ENCODE measurements around the gene MRAS. TPM values are rescaled to one million over a fixed set of nuclear protein-coding genes. Genes with fewer than 3 reads are reported as not detected.

Gene MRAS
- total RNA-seq = not detected

GRCh38 chr3:138347960-138348753 is at the start of gene MRAS:
MRAS (plus strand) TSS chr3:138348579; CDS start chr3:138372884, 24,305 bp downstream.
- CTCF ChIA-PET = interaction anchor here (1.7 kb wide), 1 partner anchor 12 kb away, joined by 5 read pairs; no protein-coding TSS in a partner anchor

GRCh38 chr3:138300647-138301046 is 47.7 kb upstream of the MRAS start:
- POLR2A ChIA-PET = no interaction called here
- CTCF ChIA-PET = no interaction called here

More at GRCh38 chr3:138347960-138348753, at the start of gene MRAS:
- POLR2A ChIA-PET = no interaction called here

GRCh38 chr3:138303474-138303873 is 44.9 kb upstream of the MRAS start:
- ChIA-PET POLR2A (no interaction called here), CTCF (no interaction called here)

- ChIA-PET POLR2A (no interaction called here), CTCF (interaction anchor here (0.7 kb wide), 1 partner anchor 100 kb away, joined by 6 read pairs; no protein-coding TSS in a partner anchor)
Observed at GRCh38 chr3:138307899-138308298, 40.5 kb upstream of the MRAS start.

GRCh38 chr3:138308783-138309182 is 39.6 kb upstream of the MRAS start:
- ChIA-PET CTCF (interaction anchor here (0.7 kb wide), 1 partner anchor 99 kb away, joined by 6 read pairs; no protein-coding TSS in a partner anchor), POLR2A (no interaction called here)

- CTCF ChIA-PET = no interaction called here
- POLR2A ChIA-PET = no interaction called here
Observed at GRCh38 chr3:138310494-138310893, 37.9 kb upstream of the MRAS start.

GRCh38 chr3:138314751-138315150 is 33.6 kb upstream of the MRAS start:
- ChIA-PET CTCF (no interaction called here), POLR2A (no interaction called here)

GRCh38 chr3:138317687-138318086 is 30.7 kb upstream of the MRAS start:
- POLR2A ChIA-PET = no interaction called here
- CTCF ChIA-PET = no interaction called here

GRCh38 chr3:138323971-138324370 is 24.4 kb upstream of the MRAS start:
- ChIA-PET POLR2A (no interaction called here), CTCF (no interaction called here)

- POLR2A ChIA-PET = no interaction called here
- CTCF ChIA-PET = interaction anchor here (0.6 kb wide), 1 partner anchor 186 kb away, joined by 3 read pairs; no protein-coding TSS in a partner anchor
Observed at GRCh38 chr3:138325990-138326389, 22.4 kb upstream of the MRAS start.

GRCh38 chr3:138326866-138327595 is 21.3 kb upstream of the MRAS start:
- ChIA-PET CTCF (no interaction called here), POLR2A (no interaction called here)

- ChIA-PET CTCF (interaction anchor here (1.3 kb wide), 1 partner anchor 106 kb away, joined by 3 read pairs; the partner anchor contains the start of gene ESYT3), POLR2A (no interaction called here)
Observed at GRCh38 chr3:138327831-138328230, 20.5 kb upstream of the MRAS start.

GRCh38 chr3:138328341-138328740 is 20.0 kb upstream of the MRAS start:
- POLR2A ChIA-PET = no interaction called here
- CTCF ChIA-PET = interaction anchor here (1.0 to 1.3 kb wide), 3 partner anchors 8 to 105 kb away, joined by 3 to 4 read pairs (median 3); partner anchors contain the start of gene ESYT3

- ChIA-PET POLR2A (interaction anchor here (0.6 kb wide), 1 partner anchor 16 kb away, joined by 3 read pairs; no protein-coding TSS in a partner anchor), CTCF (interaction anchor here (0.7 to 1.3 kb wide), 4 partner anchors 9 to 152 kb away, joined by 3 to 4 read pairs (median 4); partner anchors contain the start of gene ESYT3)
Observed at GRCh38 chr3:138329127-138329983, 19.0 kb upstream of the MRAS start, which contains the start of gene NME9. NME9 (minus strand) TSS chr3:138329851; CDS start chr3:138329335, 516 bp downstream.

- CTCF ChIA-PET = no interaction called here
- POLR2A ChIA-PET = no interaction called here
Observed at GRCh38 chr3:138329984-138330293, 18.4 kb upstream of the MRAS start.

- POLR2A ChIA-PET = no interaction called here
- CTCF ChIA-PET = no interaction called here
Observed at GRCh38 chr3:138331143-138331894, 17.1 kb upstream of the MRAS start.

- CTCF ChIA-PET = no interaction called here
- POLR2A ChIA-PET = no interaction called here
Observed at GRCh38 chr3:138332472-138333073, 15.8 kb upstream of the MRAS start.

GRCh38 chr3:138334608-138335007 is 13.8 kb upstream of the MRAS start:
- ChIA-PET CTCF (no interaction called here), POLR2A (no interaction called here)
